ENCODE data around the gene NCAPH2. TPM values are rescaled to one million over a fixed set of nuclear protein-coding genes. Genes with fewer than 3 reads are reported as not detected.

Gene NCAPH2
- total RNA-seq, 1 donor from 2014 or later = 25.3 TPM

GRCh38 chr22:50546326-50547262, 38.6 kb downstream of the NCAPH2 start:
- no peak for DNase-seq (ENCODE audit: low read depth)

GRCh38 chr22:50547263-50547985, 39.4 kb downstream of the NCAPH2 start:
- DNase-seq (ENCODE audit: low read depth) = no peak

- DNase-seq (ENCODE audit: low read depth) = no peak
Observed at GRCh38 chr22:50548040-50548920, 40.3 kb downstream of the NCAPH2 start.

- no peak for DNase-seq (ENCODE audit: low read depth)
Observed at GRCh38 chr22:50548921-50549790, 41.1 kb downstream of the NCAPH2 start.

- no peak for DNase-seq (ENCODE audit: low read depth)
Observed at GRCh38 chr22:50550395-50550794, 42.4 kb downstream of the NCAPH2 start.

GRCh38 chr22:50551160-50551752, 43.2 kb downstream of the NCAPH2 start:
- DNase-seq (ENCODE audit: low read depth) = no peak

GRCh38 chr22:50553310-50553709, 45.3 kb downstream of the NCAPH2 start:
- no peak for DNase-seq (ENCODE audit: low read depth)

- DNase-seq (ENCODE audit: low read depth) = no peak
Observed at GRCh38 chr22:50556703-50557102, 48.7 kb downstream of the NCAPH2 start.

GRCh38 chr22:50560034-50560433, 52.0 kb downstream of the NCAPH2 start:
- DNase-seq (ENCODE audit: low read depth) = no peak

GRCh38 chr22:50561401-50562358, 53.7 kb downstream of the NCAPH2 start:
- DNase-seq (ENCODE audit: low read depth) = no peak

GRCh38 chr22:50562523-50563412, 54.7 kb downstream of the NCAPH2 start, which contains the start of gene SYCE3:
SYCE3 (minus strand) TSS chr22:50562919; CDS start chr22:50556405, 6,514 bp downstream.
- peak; percentile 95 for DNase-seq (ENCODE audit: low read depth)

- DNase-seq (ENCODE audit: low read depth) = no peak
Observed at GRCh38 chr22:50563413-50564160, 55.6 kb downstream of the NCAPH2 start.

- no peak for DNase-seq (ENCODE audit: low read depth)
Observed at GRCh38 chr22:50564289-50564688, 56.3 kb downstream of the NCAPH2 start.

GRCh38 chr22:50567721-50568252, 59.8 kb downstream of the NCAPH2 start:
- no peak for DNase-seq (ENCODE audit: low read depth)

- no peak for DNase-seq (ENCODE audit: low read depth)
Observed at GRCh38 chr22:50568626-50569025, 60.6 kb downstream of the NCAPH2 start.

GRCh38 chr22:50569041-50569459, 61.0 kb downstream of the NCAPH2 start:
- DNase-seq (ENCODE audit: low read depth) = no peak
